UCSD-AML1 (cell line): ENCODE data around the gene CACYBP.
A peak's percentile ranks its signal among the peaks of the same experiment; 100 is the strongest.

Experiments used
- DNase-seq: peaks from one replicate; lab custom pipeline; 2025; ENCODE audit not compliant: unreplicated experiment; lab: John Stamatoyannopoulos, UW

The CACYBP gene, protein sequence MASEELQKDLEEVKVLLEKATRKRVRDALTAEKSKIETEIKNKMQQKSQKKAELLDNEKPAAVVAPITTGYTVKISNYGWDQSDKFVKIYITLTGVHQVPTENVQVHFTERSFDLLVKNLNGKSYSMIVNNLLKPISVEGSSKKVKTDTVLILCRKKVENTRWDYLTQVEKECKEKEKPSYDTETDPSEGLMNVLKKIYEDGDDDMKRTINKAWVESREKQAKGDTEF

GRCh38 chr1:174999936-175000696, at the start of gene CACYBP:
TSS of gene CACYBP (plus strand) at chr1:174999947. CDS start at chr1:175000181, 234 bp downstream.
- DNase-seq, result no peak

GRCh38 chr1:174953285-174954072, 46.3 kb upstream of the CACYBP start:
- DNase-seq, result no peak

GRCh38 chr1:174954073-174954460, 45.7 kb upstream of the CACYBP start:
- DNase-seq, result no peak

DNA sequence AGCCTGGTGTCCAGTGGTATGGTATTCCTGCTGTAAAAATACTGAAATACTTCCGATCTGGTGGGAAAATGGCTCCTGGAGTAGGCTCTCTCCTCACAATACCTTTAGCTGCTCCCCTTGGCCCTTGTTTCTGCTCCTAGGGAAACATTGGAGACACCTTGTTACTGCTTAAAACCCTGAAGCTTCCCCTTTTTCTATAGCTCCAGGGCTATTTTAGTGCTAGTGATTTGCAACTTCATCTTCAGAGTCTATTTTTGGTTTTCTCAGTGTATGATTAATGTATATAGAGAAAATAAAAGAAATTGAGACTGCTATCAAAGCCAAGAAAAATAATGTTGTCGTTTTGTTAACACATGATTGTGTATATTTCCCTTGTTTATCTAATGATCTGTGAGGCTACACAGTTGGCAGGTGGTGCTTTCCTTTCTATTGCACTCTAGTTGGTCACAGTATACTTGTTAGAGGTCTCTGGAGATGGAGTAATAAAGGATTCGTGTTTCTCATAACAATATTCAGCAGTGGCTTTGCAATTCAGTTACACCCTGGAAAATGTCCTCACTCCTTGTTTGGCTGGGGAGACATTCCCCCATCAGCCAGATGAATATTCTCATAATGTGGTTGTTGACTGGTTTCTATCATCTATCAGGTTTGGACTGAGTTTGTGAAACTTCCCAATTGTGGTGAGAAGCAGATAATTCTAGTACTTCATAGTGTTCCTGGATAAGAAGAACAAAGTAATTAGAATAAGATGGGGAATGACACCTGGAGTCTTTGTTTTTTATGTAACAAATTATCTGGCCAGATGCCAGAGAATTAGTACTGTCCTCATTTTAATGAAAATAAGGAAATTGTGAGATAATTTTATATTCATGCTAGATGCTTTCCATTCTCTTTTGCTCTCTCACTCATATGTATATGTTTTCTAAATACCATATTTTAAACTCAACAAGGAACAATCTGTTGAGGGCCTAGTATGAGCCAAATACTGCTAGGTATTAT, 44.8 kb upstream of the CACYBP start:
- peak; percentile 12 for DNase-seq

DNA sequence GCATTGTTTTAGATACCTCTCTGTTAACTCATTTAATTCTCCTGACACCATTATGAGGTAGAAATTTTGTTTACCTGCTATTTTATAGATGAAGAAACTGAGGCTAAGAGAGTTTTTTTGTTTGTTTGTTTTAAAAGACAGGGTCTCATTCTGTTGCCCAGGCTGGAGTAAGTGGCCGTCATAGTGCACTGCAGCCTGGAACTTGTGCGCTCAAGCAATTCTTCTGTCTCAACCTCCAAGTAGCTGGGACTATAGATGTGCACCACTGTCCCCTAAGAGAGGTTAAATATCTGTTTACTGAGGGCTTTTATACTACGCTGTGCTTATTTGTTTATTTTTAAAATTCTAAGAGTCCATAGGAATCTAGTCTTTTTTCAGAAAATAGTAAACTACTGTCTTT, 43.7 kb upstream of the CACYBP start:
- no peak for DNase-seq

DNA sequence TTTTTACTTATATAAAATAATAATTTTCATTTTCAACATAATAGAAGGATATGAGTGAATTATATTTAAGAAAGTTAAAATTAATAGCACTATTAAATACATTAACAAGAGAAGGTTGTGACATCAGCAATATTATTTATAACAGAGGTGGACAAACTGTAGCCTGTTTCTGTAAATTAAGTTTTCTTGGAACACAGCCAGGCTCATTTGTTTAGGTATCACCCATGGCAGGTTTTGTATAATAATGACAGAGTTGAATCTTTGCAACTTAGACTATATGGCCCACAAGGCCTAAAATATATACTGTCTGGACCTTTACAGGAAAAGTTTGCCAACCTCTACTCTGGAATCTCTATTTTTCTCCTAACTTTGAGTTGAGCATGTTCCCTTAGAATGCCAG, 42.8 kb upstream of the CACYBP start:
- no peak for DNase-seq

- DNase-seq, result no peak
These were observed 41.9 kb upstream of the CACYBP start for GRCh38 chr1:174957829-174958228.

GRCh38 chr1:174958396-174958795, 41.4 kb upstream of the CACYBP start:
- DNase-seq, result no peak

DNA sequence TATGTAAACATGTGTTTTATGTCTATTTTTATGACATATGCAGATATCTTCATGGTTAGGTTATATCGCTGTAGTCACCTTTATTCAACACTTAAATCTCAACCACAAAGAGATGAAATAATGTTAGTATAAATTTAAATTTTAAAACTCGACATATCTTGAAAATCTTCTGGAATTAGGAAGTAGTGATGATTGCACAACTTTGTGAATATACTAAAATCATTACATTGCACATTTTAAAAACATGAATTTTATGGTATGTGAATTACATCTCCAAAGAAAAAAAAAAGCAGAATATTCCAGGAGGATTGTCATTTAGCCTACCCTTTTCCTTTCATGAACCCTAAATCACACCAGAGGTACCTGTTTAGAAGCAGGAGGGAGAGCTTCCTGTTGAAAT, 39.4 kb upstream of the CACYBP start:
- no peak for DNase-seq

GRCh38 chr1:174963529-174964125, 36.1 kb upstream of the CACYBP start:
- no peak for DNase-seq

GRCh38 chr1:174964261-174964971, 35.3 kb upstream of the CACYBP start:
- no peak for DNase-seq

GRCh38 chr1:174964972-174965361, 34.8 kb upstream of the CACYBP start:
- no peak for DNase-seq

GRCh38 chr1:174965362-174966007, 34.3 kb upstream of the CACYBP start:
- peak; percentile 18 for DNase-seq

DNA sequence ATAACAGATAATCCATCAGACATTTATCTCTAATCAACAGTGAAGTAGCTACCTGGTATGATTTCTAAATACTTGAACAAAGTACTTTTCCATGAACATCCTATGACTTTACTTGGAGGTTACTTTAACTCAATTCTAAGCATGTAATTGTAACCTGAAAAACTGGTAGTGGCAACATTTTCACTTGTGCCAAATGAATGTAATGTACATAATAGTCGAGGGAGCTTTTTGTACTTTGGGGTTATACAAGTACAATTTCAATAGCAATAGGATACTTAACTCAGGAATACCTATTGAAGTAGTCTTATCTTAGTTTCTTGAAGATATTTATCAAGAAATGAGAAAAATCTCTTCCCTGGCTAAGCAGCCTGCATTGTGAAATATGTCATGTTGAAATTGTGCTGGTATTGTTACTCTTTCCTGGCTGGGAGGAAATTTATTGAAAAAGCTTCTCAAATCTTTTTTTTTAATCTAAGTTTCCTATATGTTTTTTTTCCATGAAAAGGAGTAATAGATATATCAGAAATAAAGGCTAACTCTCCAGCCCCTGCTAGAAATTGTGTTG, 33.7 kb upstream of the CACYBP start:
- no peak for DNase-seq

DNA sequence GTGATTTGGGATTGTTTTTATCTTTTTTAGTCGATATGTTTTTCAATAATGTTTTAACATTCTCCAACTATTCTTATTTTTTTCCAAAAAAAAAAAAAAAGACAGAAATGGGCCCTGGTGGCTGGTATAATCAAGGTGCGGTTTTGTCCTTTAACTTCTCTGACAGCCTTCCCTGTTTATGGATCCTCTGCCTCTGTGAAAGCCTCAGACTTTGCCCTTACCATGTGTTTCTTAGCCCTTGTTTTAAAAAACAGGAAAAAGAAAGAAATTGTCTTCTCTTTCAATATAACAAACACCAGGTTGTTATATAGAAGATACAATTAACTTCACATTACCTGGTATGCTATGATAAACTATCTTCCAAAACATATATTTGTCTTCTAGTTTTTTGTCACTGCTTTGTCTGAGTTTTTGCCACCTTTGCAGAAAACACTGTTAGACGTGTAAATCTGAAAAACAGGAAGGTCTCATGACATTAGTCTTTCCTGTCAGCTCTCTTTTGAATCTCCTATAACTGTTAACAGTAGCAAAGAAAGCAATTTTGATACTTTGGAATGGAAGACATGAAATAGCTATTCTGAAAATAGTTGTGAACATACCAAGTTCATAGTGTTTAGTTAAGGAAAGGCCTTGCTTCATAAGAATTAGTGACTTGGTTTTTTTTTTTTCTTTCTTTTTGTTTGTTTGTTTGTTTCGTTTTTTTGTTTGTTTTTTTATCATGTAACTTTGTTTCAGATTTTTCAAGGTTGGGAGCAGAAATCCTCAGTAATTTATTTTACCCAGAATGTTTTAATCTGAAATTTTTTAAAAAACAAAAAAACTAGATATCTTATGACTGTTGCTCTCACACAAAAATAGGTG, 31.7 kb upstream of the CACYBP start:
- no peak for DNase-seq

- no peak for DNase-seq
These were observed 30.9 kb upstream of the CACYBP start for GRCh38 chr1:174968750-174969244.

- no peak for DNase-seq
These were observed 29.8 kb upstream of the CACYBP start for GRCh38 chr1:174969977-174970376.

DNA sequence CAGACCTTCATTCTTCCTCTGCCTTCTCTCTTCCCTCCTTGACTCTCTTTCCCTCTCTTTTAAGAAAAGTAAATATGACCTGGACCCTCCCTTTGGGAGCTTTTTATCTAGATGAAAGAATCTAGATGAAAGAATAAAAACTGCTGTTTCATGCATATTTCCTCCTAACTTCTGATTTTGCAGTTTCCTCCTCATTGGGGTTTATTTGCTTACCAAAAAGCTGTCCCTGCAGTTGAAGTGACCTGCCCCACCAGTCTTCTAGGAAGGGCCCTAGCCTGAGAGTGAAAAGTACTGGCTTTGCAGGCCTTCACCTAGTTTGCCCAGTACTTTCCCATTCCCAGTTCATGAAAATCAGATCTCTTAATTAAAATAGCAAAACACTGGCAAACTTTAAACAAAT, 28.3 kb upstream of the CACYBP start:
- DNase-seq, result no peak
